Astrocyte of the cerebellum (primary cell): ENCODE results near the gene CCDC60.

Experiments
- DNase-seq: peaks from one replicate; pipeline ENCODE4 v3.0.0-alpha.2; 2011; ENCODE audit warnings: low read depth
- H3K4me3 ChIP-seq: 2 replicates; pipeline ENCODE4 v1.5.1; 2011; ENCODE audit warnings: mild to moderate bottlenecking, low read depth, low read length, moderate library complexity
- in situ Hi-C: cut with HindIII; loops from 2 replicates; pipeline ENCODE4 v1.10.0; 2017; ENCODE audit warnings: low sequenced_read_pairs
- TF ChIP-seq, protein P1 (sequence below): IDR thresholded peaks from 2 replicates; pipeline ENCODE4 v1.5.1; 2012; ENCODE audit warnings: low read length, low read depth, moderate library complexity, mild to moderate bottlenecking; ENCODE audit errors: missing control alignments

CCDC60 gene

DNA sequence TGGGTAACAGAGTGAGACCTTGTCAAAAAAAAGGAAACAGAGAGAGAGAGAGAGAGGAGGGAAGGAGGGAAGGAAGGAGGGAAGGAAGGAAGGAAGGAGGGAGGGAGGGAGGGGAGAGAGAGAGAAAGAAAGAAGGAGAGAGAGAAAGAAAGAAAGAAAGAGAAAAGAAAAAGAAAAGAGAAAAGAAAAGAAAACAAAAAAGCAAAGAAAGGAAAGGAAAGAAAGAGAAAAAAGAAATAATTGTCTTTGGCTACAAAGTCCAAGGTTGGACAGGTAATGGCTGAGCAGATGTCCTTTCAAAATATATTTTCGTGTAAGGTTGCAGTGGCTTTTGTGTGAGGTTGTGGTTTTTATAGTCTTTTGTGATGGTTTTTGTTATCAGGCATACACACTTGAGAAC is 21.6 kb upstream of the CCDC60 start:
- TF ChIP-seq, protein P1, sequence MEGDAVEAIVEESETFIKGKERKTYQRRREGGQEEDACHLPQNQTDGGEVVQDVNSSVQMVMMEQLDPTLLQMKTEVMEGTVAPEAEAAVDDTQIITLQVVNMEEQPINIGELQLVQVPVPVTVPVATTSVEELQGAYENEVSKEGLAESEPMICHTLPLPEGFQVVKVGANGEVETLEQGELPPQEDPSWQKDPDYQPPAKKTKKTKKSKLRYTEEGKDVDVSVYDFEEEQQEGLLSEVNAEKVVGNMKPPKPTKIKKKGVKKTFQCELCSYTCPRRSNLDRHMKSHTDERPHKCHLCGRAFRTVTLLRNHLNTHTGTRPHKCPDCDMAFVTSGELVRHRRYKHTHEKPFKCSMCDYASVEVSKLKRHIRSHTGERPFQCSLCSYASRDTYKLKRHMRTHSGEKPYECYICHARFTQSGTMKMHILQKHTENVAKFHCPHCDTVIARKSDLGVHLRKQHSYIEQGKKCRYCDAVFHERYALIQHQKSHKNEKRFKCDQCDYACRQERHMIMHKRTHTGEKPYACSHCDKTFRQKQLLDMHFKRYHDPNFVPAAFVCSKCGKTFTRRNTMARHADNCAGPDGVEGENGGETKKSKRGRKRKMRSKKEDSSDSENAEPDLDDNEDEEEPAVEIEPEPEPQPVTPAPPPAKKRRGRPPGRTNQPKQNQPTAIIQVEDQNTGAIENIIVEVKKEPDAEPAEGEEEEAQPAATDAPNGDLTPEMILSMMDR: no peak
- no peak for DNase-seq
- in situ Hi-C loops: no loop called here
- H3K4me3 ChIP-seq: no peak overlapping the region

DNA sequence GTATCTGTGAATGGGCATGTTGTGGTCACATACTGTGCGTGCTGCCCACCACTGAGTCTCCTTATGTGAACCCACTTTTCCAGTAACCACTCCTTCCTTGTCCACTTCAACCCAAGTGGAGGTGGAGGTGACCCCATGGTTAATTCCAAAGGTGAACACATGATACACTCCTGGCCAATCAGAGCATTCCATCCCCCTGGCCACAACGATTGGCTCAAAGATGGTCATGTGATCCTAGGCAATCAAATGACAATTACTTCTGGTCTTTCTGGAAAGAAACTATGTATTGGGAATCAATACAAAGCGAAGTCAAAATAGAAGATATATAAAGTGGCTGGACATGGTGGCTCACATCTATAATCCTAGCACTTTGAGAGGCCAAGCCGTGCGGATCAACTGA is 20.2 kb upstream of the CCDC60 start:
- TF ChIP-seq, protein P1: no peak
- H3K4me3 ChIP-seq: no peak overlapping the region
- in situ Hi-C loops: no loop called here
- DNase-seq: no peak

DNA sequence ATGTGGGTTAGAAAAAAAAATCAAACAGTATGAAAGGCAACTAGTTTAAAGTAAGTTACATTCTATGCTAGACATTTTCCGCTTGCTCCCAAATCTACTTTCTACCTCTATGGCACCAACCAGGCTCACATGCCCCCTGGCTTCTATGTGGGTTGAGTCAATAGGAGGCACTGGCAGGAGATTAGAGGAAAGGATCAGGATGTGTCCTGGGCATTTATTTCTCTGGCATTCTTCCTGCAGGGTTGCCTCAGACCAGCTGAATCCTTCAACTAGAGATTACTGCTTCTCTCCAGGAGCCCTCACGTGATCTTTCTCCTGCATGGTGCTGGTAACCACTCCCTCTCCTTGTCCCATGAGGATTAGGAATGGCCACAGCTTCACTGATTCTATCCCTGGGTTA is 14.9 kb upstream of the CCDC60 start:
- TF ChIP-seq, protein P1: no peak
- no peak for DNase-seq
- in situ Hi-C loops: no loop called here
- no peak overlapping the region for H3K4me3 ChIP-seq

DNA sequence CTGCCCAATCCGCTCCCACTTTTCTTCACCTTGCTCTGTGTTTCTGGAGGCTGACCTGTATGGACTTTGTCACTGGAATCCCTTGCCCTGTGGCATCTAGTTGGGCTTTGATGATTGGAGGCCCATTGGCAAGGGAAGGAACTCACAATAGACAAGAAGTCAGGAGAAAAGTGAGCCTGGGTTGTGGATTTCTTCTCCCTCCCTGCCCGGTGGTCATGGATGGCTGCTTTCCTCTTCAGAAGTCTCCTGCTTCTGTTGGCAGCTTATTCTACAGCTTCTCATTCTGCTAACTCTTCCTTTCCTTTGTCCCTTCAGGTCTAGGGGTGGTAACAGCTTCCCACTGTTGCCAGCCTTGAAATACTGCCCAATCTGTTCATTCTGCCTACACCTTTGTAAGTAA is 13.9 kb upstream of the CCDC60 start:
- H3K4me3 ChIP-seq: no peak overlapping the region
- TF ChIP-seq, protein P1: no peak
- DNase-seq: no peak
- in situ Hi-C loops: no loop called here

DNA sequence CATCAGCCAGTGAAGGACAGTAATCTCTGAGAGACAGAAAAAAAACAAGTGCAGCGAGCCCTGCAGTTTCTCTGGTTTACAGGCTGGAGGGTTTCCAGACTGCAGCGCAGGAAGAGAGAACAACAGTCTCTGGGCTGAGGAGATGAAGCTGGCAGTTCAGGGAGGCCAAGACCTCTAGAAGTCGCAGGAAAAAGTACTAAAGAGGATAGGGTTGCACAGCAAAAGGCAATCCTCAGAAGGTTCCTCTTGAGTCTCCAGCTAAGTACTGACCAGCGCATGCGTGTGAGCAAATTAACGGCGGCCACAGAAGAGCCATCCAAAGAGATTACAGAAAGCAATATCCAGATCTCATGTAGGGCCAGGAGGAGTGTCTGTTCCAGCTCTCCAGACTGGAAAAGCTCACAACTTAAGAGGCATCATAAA is 12.2 kb upstream of the CCDC60 start:
- no peak overlapping the region for H3K4me3 ChIP-seq
- in situ Hi-C loops: no loop called here
- TF ChIP-seq, protein P1: no peak
- DNase-seq: no peak

DNA sequence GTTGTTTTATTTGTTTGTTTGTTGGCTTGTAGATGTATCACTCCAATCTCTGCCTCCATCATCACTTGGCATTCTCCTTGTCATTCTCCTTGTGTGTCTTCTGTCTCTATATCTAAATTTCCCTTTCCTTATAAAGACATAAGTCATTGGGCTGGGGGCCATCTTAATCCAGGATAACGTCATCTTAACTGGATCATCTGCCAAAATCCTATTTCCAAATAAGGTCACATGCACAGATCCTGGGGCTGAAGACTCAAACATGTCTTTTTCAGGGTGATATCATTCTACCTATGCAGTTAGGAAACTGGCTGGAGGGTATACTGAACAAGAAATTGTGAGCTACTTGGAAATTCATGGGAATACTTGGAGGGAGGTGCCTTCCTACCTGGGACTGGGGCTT is 8.7 kb upstream of the CCDC60 start:
- no peak overlapping the region for H3K4me3 ChIP-seq
- no peak for DNase-seq
- in situ Hi-C loops: no loop called here
- TF ChIP-seq, protein P1: no peak

DNA sequence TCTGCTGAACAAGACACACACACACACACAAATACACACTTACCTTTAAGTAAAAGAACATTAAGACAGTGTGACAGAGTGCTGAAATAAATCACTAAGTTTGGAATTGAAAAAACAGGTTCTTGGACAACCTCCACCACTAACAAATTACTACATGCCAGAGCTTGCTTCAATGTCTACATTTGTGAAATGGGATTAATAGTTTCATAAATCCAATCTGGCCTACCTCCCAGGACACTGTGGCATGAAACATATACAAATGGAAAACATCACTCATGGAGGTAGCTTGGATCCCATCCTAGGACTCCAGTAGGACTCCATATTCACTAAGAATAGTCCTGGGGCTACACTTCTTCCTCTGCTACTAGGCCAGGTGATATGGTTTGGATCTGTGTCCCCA is 8.2 kb upstream of the CCDC60 start:
- H3K4me3 ChIP-seq: no peak overlapping the region
- in situ Hi-C loops: no loop called here
- no peak for DNase-seq
- TF ChIP-seq, protein P1: no peak
